IMR-90 (cell line): ENCODE results near the gene RANBP10. TPM values are rescaled to one million over a fixed set of nuclear protein-coding genes. Genes with fewer than 3 reads are reported as not detected.

ENCODE experiments used
- ATAC-seq: fragments of 200-7000 bp; cut with Tn5 transposase; 2 replicates; pipeline ENCODE4 v1.9.1; 2020; ENCODE audit warnings: low read depth, mild to moderate bottlenecking, moderate library complexity
- BruUV-seq: library from RNA; stranded (reverse); fragments of 400-500 nt; replicated peaks from 2 replicates; lab custom pipeline; 2021; lab: Mats Ljungman, UMichigan
- CTCF ChIA-PET: fragments of 300-600 bp; formaldehyde crosslinking; extraction: SDS; loops from one replicate; lab custom pipeline; 2021; ENCODE audit warnings: antibody characterized with exemption; lab: Yijun Ruan, JAX
- POLR2A ChIA-PET: fragments of 300-600 bp; sonication (Branson Sonifier 250); formaldehyde crosslinking; loops from one replicate; lab custom pipeline; 2022; ENCODE audit warnings: antibody characterized with exemption; ENCODE audit not compliant: unreplicated experiment; lab: Charles Lee
- DNase-seq: peaks from one replicate; pipeline ENCODE4 v3.0.0; 2013
- H2AFZ ChIP-seq: replicated peaks from 2 replicates; pipeline ENCODE3; 2013; ENCODE audit warnings: low read length, mild to moderate bottlenecking; ENCODE audit not compliant: poor library complexity
- H2AK5ac ChIP-seq: 2 replicates; pipeline ENCODE4 v1.6.1; 2013; ENCODE audit warnings: low read depth, low read length, inconsistent platforms
- H2AK9ac ChIP-seq: replicated peaks from 2 replicates; pipeline ENCODE3; 2013; ENCODE audit warnings: mild to moderate bottlenecking, low read depth, low read length, moderate library complexity; ENCODE audit not compliant: poor library complexity
- H2BK120ac ChIP-seq: 2 replicates; pipeline ENCODE4 v1.6.1; 2013; ENCODE audit warnings: low read depth, low read length, inconsistent platforms
- H2BK15ac ChIP-seq: 3 replicates; pipeline ENCODE4 v1.6.1; 2013; ENCODE audit warnings: low read depth, low read length, inconsistent platforms
- H2BK20ac ChIP-seq: 2 replicates; pipeline ENCODE4 v1.6.1; 2013; ENCODE audit warnings: low read depth, mild to moderate bottlenecking, inconsistent platforms, low read length, moderate library complexity
- H2BK5ac ChIP-seq: 2 replicates; pipeline ENCODE4 v1.6.1; 2013; ENCODE audit warnings: mild to moderate bottlenecking, low read depth, low read length, inconsistent platforms; ENCODE audit not compliant: poor library complexity, severe bottlenecking
- H3K14ac ChIP-seq: replicated peaks from 2 replicates; pipeline ENCODE4 v1.6.1; 2013; ENCODE audit warnings: low read depth, low read length, inconsistent platforms
- H3K18ac ChIP-seq: 2 replicates; pipeline ENCODE4 v1.6.1; 2013; ENCODE audit warnings: low read depth, low read length, control low read depth
- H3K23ac ChIP-seq: 2 replicates; pipeline ENCODE4 v1.6.1; 2013; ENCODE audit warnings: low read depth, low read length, inconsistent platforms
- H3K27ac ChIP-seq: 2 replicates; pipeline ENCODE4 v1.5.1; 2013; ENCODE audit warnings: mild to moderate bottlenecking, control low read depth, low read length; ENCODE audit not compliant: insufficient read depth
- H3K27me3 ChIP-seq: 2 replicates; pipeline ENCODE4 v1.6.1; 2013; ENCODE audit warnings: low read length; ENCODE audit not compliant: control insufficient read depth, insufficient read depth
- H3K36me3 ChIP-seq: 2 replicates; pipeline ENCODE4 v1.6.1; 2013; ENCODE audit warnings: low read length, mixed read lengths; ENCODE audit not compliant: control insufficient read depth, insufficient read depth
- H3K4ac ChIP-seq: 2 replicates; pipeline ENCODE4 v1.6.1; 2013; ENCODE audit warnings: low read depth, low read length, inconsistent platforms
- H3K4me1 ChIP-seq: 2 replicates; pipeline ENCODE4 v1.6.1; 2013; ENCODE audit warnings: low read length, mixed read lengths; ENCODE audit not compliant: control insufficient read depth, insufficient read depth
- H3K4me2 ChIP-seq: 2 replicates; pipeline ENCODE4 v1.6.1; 2013; ENCODE audit warnings: low read depth, mild to moderate bottlenecking, control low read depth, low read length, moderate library complexity
- H3K4me3 ChIP-seq: 2 replicates; pipeline ENCODE4 v1.5.1; 2013; ENCODE audit warnings: low read depth, mild to moderate bottlenecking, control low read depth, low read length, moderate library complexity; ENCODE audit not compliant: insufficient read depth
- H3K56ac ChIP-seq: 2 replicates; pipeline ENCODE4 v1.6.1; 2013; ENCODE audit warnings: low read length, inconsistent platforms; ENCODE audit not compliant: insufficient read depth; ENCODE audit errors: extremely low read depth
- H3K79me1 ChIP-seq, 2 experiments: 2 replicates each; pipeline ENCODE4 v1.6.1; 2013; ENCODE audit warnings: low read length in 2 of 2, inconsistent platforms in 1 of 2, low read depth in 1 of 2
- H3K9ac ChIP-seq: 2 replicates; pipeline ENCODE4 v1.6.1; 2013; ENCODE audit warnings: low read depth, low read length, control low read depth
- H3K9me1 ChIP-seq: 2 replicates; pipeline ENCODE4 v1.6.1; 2013; ENCODE audit warnings: low read length, inconsistent platforms; ENCODE audit not compliant: insufficient read depth
- H3K9me3 ChIP-seq: 2 replicates; pipeline ENCODE4 v1.6.1; 2013; ENCODE audit warnings: low read length; ENCODE audit not compliant: control insufficient read depth, insufficient read depth
- H4K20me1 ChIP-seq: 2 replicates; pipeline ENCODE4 v1.6.1; 2013; ENCODE audit warnings: low read length, inconsistent platforms; ENCODE audit not compliant: insufficient read depth
- H4K5ac ChIP-seq: 2 replicates; pipeline ENCODE4 v1.6.1; 2013; ENCODE audit warnings: mild to moderate bottlenecking, low read depth, low read length, control low read depth
- H4K8ac ChIP-seq, 2 experiments: 2 replicates each; pipeline ENCODE4 v1.6.1; 2013; ENCODE audit warnings: low read depth in 2 of 2, low read length in 2 of 2, control low read depth in 1 of 2, inconsistent platforms in 1 of 2
- H4K91ac ChIP-seq: 2 replicates; pipeline ENCODE4 v1.6.1; 2013; ENCODE audit warnings: low read depth, low read length, inconsistent platforms; ENCODE audit not compliant: insufficient read depth
- MXI1 ChIP-seq: IDR thresholded peaks from 2 replicates; pipeline ENCODE4 v1.6.1; 2012; ENCODE audit warnings: low read depth, mild to moderate bottlenecking, low read length, moderate library complexity, borderline replicate concordance
- NFE2L2 ChIP-seq: fragments of 150-350 bp; IDR thresholded peaks from 2 replicates; pipeline ENCODE4 v1.6.1; 2016; ENCODE audit warnings: low read depth, mild to moderate bottlenecking, low read length
- POLR2A ChIP-seq: IDR thresholded peaks from 2 replicates; pipeline ENCODE4 v1.6.1; 2012; ENCODE audit warnings: mild to moderate bottlenecking, low read depth, low read length
- USF2 ChIP-seq: fragments of 150-350 bp; IDR thresholded peaks from 2 replicates; pipeline ENCODE4 v1.6.1; 2017; ENCODE audit warnings: mild to moderate bottlenecking, antibody characterized with exemption, low read length, low read depth
- WGBS, 2 experiments: methylation state at CpG; one replicate each; pipeline versions ENCODE4 v1.1.5 to v1.1.7; 2013; ENCODE audit warnings: missing lambda C conversion rate in 2 of 2; ENCODE audit not compliant: insufficient read length in 1 of 2; ENCODE audit errors: extremely low coverage in 2 of 2; 5-methylcytosine and 5-hydroxymethylcytosine counted together
- dilution Hi-C: fragments of 300-500 bp; cut with HindIII; formaldehyde crosslinking; loops from one replicate; pipeline ENCODE4 v1.14.3; 2018; ENCODE audit warnings: low sequenced_read_pairs; ENCODE audit not compliant: unreplicated experiment
- in situ Hi-C: fragments of 300-500 bp; cut with MboI; formaldehyde crosslinking; loops from 3 replicates; pipeline ENCODE4 v1.14.3; 2019; ENCODE audit warnings: low sequenced_read_pairs, inconsistent platforms, mixed read lengths
- intact Hi-C: fragments of 100-400 bp; cut with micrococcal nuclease; formaldehyde crosslinking; loops from 2 replicates; pipeline ENCODE4 v1.10.0; 2022
- polyA plus RNA-seq, 3 experiments: library from polyadenylated mRNA; depleted of rRNA; stranded (reverse); fragments of >200 nt; gene quantifications; 2 replicates each; pipeline ENCODE4 v1.2.3, GENCODE V29; 2012; ENCODE audit warnings: low replicate concordance in 1 of 3
- total RNA-seq: library from RNA; depleted of rRNA; stranded (reverse); fragments of >200 nt; gene quantifications from 2 replicates; pipeline ENCODE4 v1.2.3, GENCODE V29; 2012

The RANBP10 gene
- total and polyA plus RNA-seq, 2 of the 4 experiments (the other 2 are of a cell fraction), result 2.7 to 12.1 TPM

- no peak for TF ChIP-seq MXI1
- TF ChIP-seq NFE2L2, result no peak
These were observed 487 bp downstream of the RANBP10 start (continued) for GRCh38 chr16:67805718-67806427.

- ATAC-seq (no peak), DNase-seq (peak; percentile 34)
- H2BK20ac ChIP-seq, result no peak overlapping the region
- POLR2A ChIA-PET, result no interaction called here
- H3K23ac ChIP-seq, result no peak overlapping the region
- peak overlapping the region; percentile 98 for H3K4me2 ChIP-seq
- H2BK120ac ChIP-seq, result no peak overlapping the region
- no peak overlapping the region for H3K18ac ChIP-seq
- no peaks in the 10 kb centered on the region for H3K9me3 ChIP-seq
- no TSS peak for BruUV-seq
- no peak overlapping the region for H3K9ac ChIP-seq
- peak overlapping the region; percentile 56 for H2AFZ ChIP-seq
- H3K4me1 ChIP-seq, result peaks cover 6% of the 10 kb centered on the region
- CTCF ChIA-PET, result no interaction called here
- no peak overlapping the region for H4K5ac ChIP-seq
- TF ChIP-seq POLR2A (no peak), USF2 (peak; percentile 22; the same call in 1 of the 2 replicates), MXI1 (peak; percentile 26; the same call in 1 of the 2 replicates)
- no peak overlapping the region for H4K8ac ChIP-seq
- no peak overlapping the region for H3K27ac ChIP-seq
- H2BK5ac ChIP-seq, result no peak overlapping the region
- no peak overlapping the region for H2BK15ac ChIP-seq
- H3K56ac ChIP-seq, result no peak overlapping the region
- H3K36me3 ChIP-seq, result peaks cover 9% of the 10 kb centered on the region
- H4K20me1 ChIP-seq, result peaks cover 20% of the 10 kb centered on the region; the same call in 1 of the 2 replicates
- H3K79me1 ChIP-seq, result peaks cover 24 to 64% of the 10 kb centered on the region in 2 experiments
- dilution Hi-C loops (no loop called here), intact Hi-C loops (loop anchor here (5.0 to 10.0 kb wide), 3 partner anchors 88 to 280 kb away; partner anchors contain the start of genes GFOD2 and RIPOR1), in situ Hi-C loops (no loop called here)
- H3K4me3 ChIP-seq, result peak overlapping the region; percentile 76
- no CpG with 5 or more reads among the region's 4 CpGs for WGBS, 2 experiments
- no peaks in the 10 kb centered on the region for H3K27me3 ChIP-seq
- peak overlapping the region; percentile 89 for H2AK9ac ChIP-seq
- H3K14ac ChIP-seq, result no peak overlapping the region
- H3K4ac ChIP-seq, result peak overlapping the region; percentile 17
- H4K91ac ChIP-seq, result no peak overlapping the region
- H3K9me1 ChIP-seq, result peaks cover 18% of the 10 kb centered on the region
- H2AK5ac ChIP-seq, result no peak overlapping the region
These were observed 1.4 kb downstream of the RANBP10 start for GRCh38 chr16:67804853-67805542.
